Measurements from ENCODE around the gene MYO5A.
"Not testable (repeated sequence)": the region's sequence is repeated elsewhere in the genome, so short reads cannot be mapped to it uniquely, and the experiment has no call there.

Gene MYO5A

GRCh38 chr15:52464478-52464877 lies 64.2 kb downstream of the MYO5A start:
- no peak overlapping the region for H2BK5ac ChIP-seq (ENCODE audit: low read length)
- H3K27me3 ChIP-seq (ENCODE audit: insufficient read depth, low read length, poor library complexity): no peaks in the 10 kb centered on the region
- H3K79me1 ChIP-seq (ENCODE audit: low read length): no peaks in the 10 kb centered on the region
- DNase-seq: no peak
- H4K8ac ChIP-seq (ENCODE audit: low read depth, low read length): no peak overlapping the region
- no peak overlapping the region for H3K23ac ChIP-seq (ENCODE audit: low read length)
- WGBS (ENCODE audit: extremely low coverage, insufficient coverage, low lambda C conversion rate): no CpG with 5 or more reads among the region's 3 CpGs
- H3K4ac ChIP-seq (ENCODE audit: low read depth, low read length): no peak overlapping the region
- H4K5ac ChIP-seq (ENCODE audit: low read length): no peak overlapping the region
- no peak overlapping the region for H2BK15ac ChIP-seq (replicated peaks; ENCODE audit: low read depth)
- no peak overlapping the region for H3K4me3 ChIP-seq (ENCODE audit: low read length)
- no peaks in the 10 kb centered on the region for H3K79me2 ChIP-seq (ENCODE audit: control insufficient read depth, insufficient read depth, low read length)
- H3K4me2 ChIP-seq (ENCODE audit: low read length): no peak overlapping the region
- H3K27ac ChIP-seq (ENCODE audit: low read depth, low read length): no peak overlapping the region
- no peak overlapping the region for H2AK5ac ChIP-seq (ENCODE audit: low read length)
- H3K36me3 ChIP-seq (ENCODE audit: control insufficient read depth, insufficient read depth, low read length): no peaks in the 10 kb centered on the region
- H3K9ac ChIP-seq (ENCODE audit: low read length): no peak overlapping the region
- H3K18ac ChIP-seq (ENCODE audit: low read length): no peak overlapping the region
- H2BK120ac ChIP-seq (ENCODE audit: low read depth, low read length): no peak overlapping the region
- no peaks in the 10 kb centered on the region for H3K4me1 ChIP-seq (ENCODE audit: control insufficient read depth, low read depth, low read length)
- H3K56ac ChIP-seq (ENCODE audit: low read length): no peak overlapping the region

- Histone ChIP-seq H3K4me1 (ENCODE audit: control insufficient read depth, low read depth, low read length) (no peaks in the 10 kb centered on the region), H4K8ac (ENCODE audit: low read depth, low read length) (no peak overlapping the region), H3K79me2 (ENCODE audit: control insufficient read depth, insufficient read depth, low read length) (no peaks in the 10 kb centered on the region), H2BK15ac (replicated peaks; ENCODE audit: low read depth) (no peak overlapping the region), H3K23ac (ENCODE audit: low read length) (no peak overlapping the region), H3K4me2 (ENCODE audit: low read length) (no peak overlapping the region), H2BK120ac (ENCODE audit: low read depth, low read length) (no peak overlapping the region), H3K4me3 (ENCODE audit: low read length) (no peak overlapping the region), H2BK5ac (ENCODE audit: low read length) (no peak overlapping the region), H3K18ac (ENCODE audit: low read length) (no peak overlapping the region), H2AK5ac (ENCODE audit: low read length) (no peak overlapping the region), H3K36me3 (ENCODE audit: control insufficient read depth, insufficient read depth, low read length) (no peaks in the 10 kb centered on the region), H3K56ac (ENCODE audit: low read length) (no peak overlapping the region), H3K27me3 (ENCODE audit: insufficient read depth, low read length, poor library complexity) (no peaks in the 10 kb centered on the region), H4K5ac (ENCODE audit: low read length) (no peak overlapping the region), H3K4ac (ENCODE audit: low read depth, low read length) (no peak overlapping the region), H3K9ac (ENCODE audit: low read length) (no peak overlapping the region), H3K79me1 (ENCODE audit: low read length) (no peaks in the 10 kb centered on the region), H3K27ac (ENCODE audit: low read depth, low read length) (no peak overlapping the region)
- no CpG with 5 or more reads among the region's 3 CpGs for WGBS (ENCODE audit: extremely low coverage, insufficient coverage, low lambda C conversion rate)
- no peak for DNase-seq
These were observed 64.6 kb downstream of the MYO5A start for GRCh38 chr15:52464040-52464439.

GRCh38 chr15:52463638-52464037 lies 65.0 kb downstream of the MYO5A start:
- no peak for DNase-seq
- no peaks in the 10 kb centered on the region for H3K27me3 ChIP-seq (ENCODE audit: insufficient read depth, low read length, poor library complexity)
- no peak overlapping the region for H2BK120ac ChIP-seq (ENCODE audit: low read depth, low read length)

GRCh38 chr15:52462806-52463360 lies 65.8 kb downstream of the MYO5A start:
- Histone ChIP-seq H3K18ac (ENCODE audit: low read length) (no peak overlapping the region), H3K36me3 (ENCODE audit: control insufficient read depth, insufficient read depth, low read length) (no peaks in the 10 kb centered on the region), H2BK15ac (replicated peaks; ENCODE audit: low read depth) (no peak overlapping the region), H2BK5ac (ENCODE audit: low read length) (no peak overlapping the region), H3K79me2 (ENCODE audit: control insufficient read depth, insufficient read depth, low read length) (no peaks in the 10 kb centered on the region), H4K8ac (ENCODE audit: low read depth, low read length) (no peak overlapping the region), H3K27me3 (ENCODE audit: insufficient read depth, low read length, poor library complexity) (no peaks in the 10 kb centered on the region), H3K56ac (ENCODE audit: low read length) (no peak overlapping the region), H4K5ac (ENCODE audit: low read length) (no peak overlapping the region), H3K79me1 (ENCODE audit: low read length) (no peaks in the 10 kb centered on the region), H2AK5ac (ENCODE audit: low read length) (no peak overlapping the region), H3K4me1 (ENCODE audit: control insufficient read depth, low read depth, low read length) (no peaks in the 10 kb centered on the region), H3K27ac (ENCODE audit: low read depth, low read length) (no peak overlapping the region), H3K4me2 (ENCODE audit: low read length) (no peak overlapping the region), H3K23ac (ENCODE audit: low read length) (no peak overlapping the region), H3K4me3 (ENCODE audit: low read length) (no peak overlapping the region), H2BK120ac (ENCODE audit: low read depth, low read length) (no peak overlapping the region), H3K4ac (ENCODE audit: low read depth, low read length) (no peak overlapping the region), H3K9ac (ENCODE audit: low read length) (no peak overlapping the region)
- WGBS (ENCODE audit: extremely low coverage, insufficient coverage, low lambda C conversion rate): no CpG with 5 or more reads among the region's 6 CpGs
- no peak for DNase-seq

More at GRCh38 chr15:52463638-52464037, 65.0 kb downstream of the MYO5A start:
- no peak overlapping the region for H2BK15ac ChIP-seq (replicated peaks; ENCODE audit: low read depth)
- no peak overlapping the region for H3K4ac ChIP-seq (ENCODE audit: low read depth, low read length)
- no peak overlapping the region for H4K8ac ChIP-seq (ENCODE audit: low read depth, low read length)
- no peaks in the 10 kb centered on the region for H3K4me1 ChIP-seq (ENCODE audit: control insufficient read depth, low read depth, low read length)
- no peak overlapping the region for H2AK5ac ChIP-seq (ENCODE audit: low read length)
- H3K9ac ChIP-seq (ENCODE audit: low read length): no peak overlapping the region
- H3K4me3 ChIP-seq (ENCODE audit: low read length): no peak overlapping the region
- no peak overlapping the region for H4K5ac ChIP-seq (ENCODE audit: low read length)
- no peak overlapping the region for H2BK5ac ChIP-seq (ENCODE audit: low read length)
- H3K79me1 ChIP-seq (ENCODE audit: low read length): no peaks in the 10 kb centered on the region
- H3K79me2 ChIP-seq (ENCODE audit: control insufficient read depth, insufficient read depth, low read length): no peaks in the 10 kb centered on the region
- H3K56ac ChIP-seq (ENCODE audit: low read length): no peak overlapping the region
- no peak overlapping the region for H3K18ac ChIP-seq (ENCODE audit: low read length)
- no peaks in the 10 kb centered on the region for H3K36me3 ChIP-seq (ENCODE audit: control insufficient read depth, insufficient read depth, low read length)
- no peak overlapping the region for H3K27ac ChIP-seq (ENCODE audit: low read depth, low read length)
- H3K4me2 ChIP-seq (ENCODE audit: low read length): no peak overlapping the region
- H3K23ac ChIP-seq (ENCODE audit: low read length): no peak overlapping the region

- H2AK5ac ChIP-seq (ENCODE audit: low read length); H3K36me3 ChIP-seq (ENCODE audit: control insufficient read depth, insufficient read depth, low read length); H2BK5ac ChIP-seq (ENCODE audit: low read length); H3K27ac ChIP-seq (ENCODE audit: low read depth, low read length); H3K79me1 ChIP-seq (ENCODE audit: low read length); H3K56ac ChIP-seq (ENCODE audit: low read length); H2BK15ac ChIP-seq (replicated peaks; ENCODE audit: low read depth); H3K4me1 ChIP-seq (ENCODE audit: control insufficient read depth, low read depth, low read length); H4K5ac ChIP-seq (ENCODE audit: low read length); H3K18ac ChIP-seq (ENCODE audit: low read length); H3K4ac ChIP-seq (ENCODE audit: low read depth, low read length); H3K4me3 ChIP-seq (ENCODE audit: low read length); H3K23ac ChIP-seq (ENCODE audit: low read length); H3K27me3 ChIP-seq (ENCODE audit: insufficient read depth, low read length, poor library complexity); H3K79me2 ChIP-seq (ENCODE audit: control insufficient read depth, insufficient read depth, low read length); H3K4me2 ChIP-seq (ENCODE audit: low read length); H4K8ac ChIP-seq (ENCODE audit: low read depth, low read length); H2BK120ac ChIP-seq (ENCODE audit: low read depth, low read length); DNase-seq; H3K9ac ChIP-seq (ENCODE audit: low read length): not testable (repeated sequence)
- WGBS (ENCODE audit: extremely low coverage, insufficient coverage, low lambda C conversion rate): no CpG with 5 or more reads among the region's 31 CpGs
These were observed 69.0 kb downstream of the MYO5A start for GRCh38 chr15:52459701-52460100.

GRCh38 chr15:52459265-52459664 lies 69.4 kb downstream of the MYO5A start:
- H3K9ac ChIP-seq (ENCODE audit: low read length); H3K4ac ChIP-seq (ENCODE audit: low read depth, low read length); H3K79me1 ChIP-seq (ENCODE audit: low read length); H4K5ac ChIP-seq (ENCODE audit: low read length); H3K4me3 ChIP-seq (ENCODE audit: low read length); H2BK5ac ChIP-seq (ENCODE audit: low read length); H4K8ac ChIP-seq (ENCODE audit: low read depth, low read length); H3K27me3 ChIP-seq (ENCODE audit: insufficient read depth, low read length, poor library complexity); H3K4me2 ChIP-seq (ENCODE audit: low read length); H3K79me2 ChIP-seq (ENCODE audit: control insufficient read depth, insufficient read depth, low read length); H2BK15ac ChIP-seq (replicated peaks; ENCODE audit: low read depth); DNase-seq; H3K36me3 ChIP-seq (ENCODE audit: control insufficient read depth, insufficient read depth, low read length); H3K4me1 ChIP-seq (ENCODE audit: control insufficient read depth, low read depth, low read length); H3K18ac ChIP-seq (ENCODE audit: low read length); H3K27ac ChIP-seq (ENCODE audit: low read depth, low read length); H3K23ac ChIP-seq (ENCODE audit: low read length); H3K56ac ChIP-seq (ENCODE audit: low read length); H2AK5ac ChIP-seq (ENCODE audit: low read length); H2BK120ac ChIP-seq (ENCODE audit: low read depth, low read length): not testable (repeated sequence)
- no CpG with 5 or more reads among the region's 9 CpGs for WGBS (ENCODE audit: extremely low coverage, insufficient coverage, low lambda C conversion rate)

Data from mesendoderm (in vitro differentiated cells).